Keratinocyte (primary cell): ENCODE measurements around the gene ANKS1A.

Experiments used
- CTCF ChIP-seq, 3 experiments: IDR thresholded peaks in 1 of 3; conservative IDR thresholded peaks in 1 of 3; optimal IDR thresholded peaks in 1 of 3; 2 replicates in 2 of 3; 3 replicates in 1 of 3; pipeline versions ENCODE3 to v1.5.1; 2011; ENCODE audit warnings: low read length in 3 of 3, mild to moderate bottlenecking in 3 of 3, moderate library complexity in 2 of 3, control low read depth in 1 of 3, inconsistent platforms in 1 of 3; ENCODE audit not compliant: insufficient read depth in 2 of 3; ENCODE audit errors: extremely low read depth in 1 of 3
- EZH2 ChIP-seq: IDR thresholded peaks from one replicate; pipeline ENCODE4 v1.6.1; 2012; ENCODE audit warnings: inconsistent platforms, mild to moderate bottlenecking, low read length, moderate library complexity

- TF ChIP-seq CTCF (optimal IDR thresholded peaks at IDR 0.05 in 1 of 3, IDR thresholded peaks at IDR 0.05 in 1 of 3, conservative IDR thresholded peaks at IDR 0.05 in 1 of 3; ENCODE audit: extremely low read depth in 1 of 3, insufficient read depth in 2 of 3, low read length in 3 of 3) (no peak), EZH2 (no peak)
Measured at GRCh38 chr6:35072051-35072697, 183.1 kb downstream of the ANKS1A start.
